ENCODE data around the gene RNF213. TPM values are rescaled to one million over a fixed set of nuclear protein-coding genes. Genes with fewer than 3 reads are reported as not detected.

Gene RNF213
- total RNA-seq, 1 experiment from 2014 or later = 64.9 TPM

DNA sequence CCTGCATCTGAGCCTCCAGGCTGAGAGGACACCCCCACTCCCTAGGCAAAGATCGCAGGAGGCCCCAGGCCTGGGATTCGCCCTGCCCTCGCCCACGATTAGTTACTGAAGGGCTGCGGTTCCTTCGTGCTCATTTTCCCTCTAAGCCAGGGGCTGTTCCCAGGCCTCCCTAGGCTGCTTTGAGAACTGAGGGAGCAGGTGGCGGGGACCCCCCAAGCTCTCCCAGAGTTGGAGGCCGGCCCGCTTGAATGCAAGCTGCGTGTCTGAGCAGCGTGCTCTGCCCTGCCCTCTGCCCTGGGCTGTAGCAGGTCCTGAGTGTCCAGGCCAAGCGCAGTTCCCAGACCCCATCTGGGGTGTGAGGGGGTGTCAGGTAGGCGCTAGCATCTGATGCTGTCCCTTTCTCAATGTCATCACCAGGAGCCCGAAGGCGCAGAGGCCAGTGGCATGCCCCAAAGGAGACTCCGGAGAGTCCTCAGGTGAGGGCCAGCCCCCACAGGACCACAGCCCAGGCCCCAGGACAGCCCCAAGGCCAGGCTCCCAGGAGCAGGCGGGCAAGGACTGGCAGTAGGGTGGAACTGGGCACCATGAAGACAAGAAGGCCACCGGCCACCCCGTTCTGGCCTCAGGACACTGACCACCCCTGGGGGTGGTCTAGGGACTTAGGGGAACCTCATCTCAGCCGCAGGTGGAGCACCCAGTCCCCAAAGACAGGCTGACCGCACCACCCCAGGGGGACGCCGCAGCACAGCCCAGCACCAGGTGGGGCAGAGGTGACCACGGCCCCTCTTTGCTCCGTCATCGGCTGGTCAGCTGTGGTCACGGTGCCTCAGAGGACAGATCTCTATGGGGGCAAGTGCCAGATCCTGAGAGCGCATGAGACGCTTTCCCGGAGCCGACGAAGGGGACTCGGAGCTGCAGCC lies 169.0 kb downstream of the RNF213 start:
- DNase-seq (ENCODE audit: low read depth) = no peak

DNA sequence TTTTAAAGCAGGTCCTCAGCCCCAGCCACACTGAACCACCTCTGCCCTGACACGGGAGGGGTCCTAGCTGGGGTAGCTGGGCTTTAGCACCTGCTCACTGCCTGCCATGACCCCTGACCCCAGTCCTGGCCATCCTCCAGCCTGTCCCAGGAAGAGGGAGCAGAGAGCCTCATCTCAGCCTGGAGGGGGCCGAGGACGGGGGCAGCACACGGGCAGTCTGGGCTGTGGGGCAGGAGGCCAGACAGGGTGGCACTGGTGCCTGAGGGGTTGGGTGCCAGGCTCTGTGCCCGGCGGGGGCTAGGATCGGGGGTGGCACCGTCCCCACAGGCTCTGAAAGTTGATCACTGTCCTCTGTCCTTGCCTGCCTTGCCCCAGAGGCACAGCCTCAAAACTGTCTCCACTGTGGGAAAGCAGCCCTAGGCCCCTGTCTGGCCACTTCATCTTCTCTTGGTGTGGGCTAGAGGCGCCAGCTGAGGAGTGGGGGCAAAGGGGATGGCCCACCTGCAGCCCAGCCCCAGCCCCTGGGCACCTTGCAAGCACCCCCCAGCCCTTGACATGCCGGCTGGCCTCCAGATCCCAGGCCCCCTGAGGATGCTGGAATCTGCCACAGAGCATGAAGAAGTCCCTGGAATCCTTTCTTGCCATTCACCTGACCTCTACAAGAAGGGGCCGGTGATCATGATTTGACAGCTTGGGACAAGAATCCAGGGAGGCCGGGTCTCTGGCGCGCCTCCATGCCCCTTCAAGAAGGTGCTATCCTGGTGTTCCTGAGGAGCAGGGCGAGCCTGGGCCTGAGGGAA lies 170.0 kb downstream of the RNF213 start:
- no peak for DNase-seq (ENCODE audit: low read depth)

DNA sequence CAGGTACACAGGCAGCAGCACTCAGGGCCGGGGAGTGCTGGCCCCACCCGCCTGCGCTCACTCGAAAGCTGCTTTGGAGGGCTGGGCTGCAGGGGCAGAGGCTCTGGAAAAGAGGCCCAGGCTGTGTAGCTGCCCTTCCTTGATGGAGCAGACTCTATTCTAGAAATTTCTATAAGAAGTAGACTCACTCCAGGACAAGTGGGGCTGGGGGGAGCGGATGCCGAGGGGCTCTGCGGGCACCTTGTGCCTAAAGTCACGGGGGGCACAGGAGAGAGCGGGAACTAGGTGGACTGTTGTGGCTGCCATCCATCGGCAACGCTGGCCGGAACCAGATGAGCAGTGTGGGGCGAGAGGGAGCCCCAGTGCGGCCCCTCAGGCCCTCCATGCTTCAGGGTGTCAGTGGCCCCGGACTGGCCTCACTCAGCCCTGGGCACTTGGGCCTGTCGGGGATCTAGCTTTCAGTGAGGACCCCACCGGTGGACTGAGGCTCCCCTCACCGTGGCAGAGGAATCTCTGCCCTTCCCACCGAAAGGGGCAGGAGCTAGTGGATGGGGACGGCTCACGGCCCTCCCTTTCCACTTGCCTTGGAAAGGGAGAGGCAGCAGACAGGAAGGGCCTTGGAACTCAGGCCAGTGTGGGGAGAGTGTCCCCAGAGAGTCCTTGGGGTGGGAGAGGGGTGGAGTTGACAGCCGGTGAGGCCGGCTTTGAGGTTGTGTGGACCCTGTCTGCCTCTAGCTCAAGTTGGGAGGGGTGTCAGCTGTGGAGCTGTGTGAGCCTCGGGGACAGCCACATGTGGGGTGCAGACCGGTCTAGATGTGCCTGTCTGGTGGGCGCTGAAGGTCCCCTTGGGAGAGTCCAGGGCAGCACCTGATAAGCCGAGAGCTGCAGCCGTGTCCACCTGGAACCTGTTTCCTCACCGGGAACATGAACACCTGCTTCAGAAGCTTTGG lies 170.9 kb downstream of the RNF213 start:
- DNase-seq (ENCODE audit: low read depth) = no peak

DNA sequence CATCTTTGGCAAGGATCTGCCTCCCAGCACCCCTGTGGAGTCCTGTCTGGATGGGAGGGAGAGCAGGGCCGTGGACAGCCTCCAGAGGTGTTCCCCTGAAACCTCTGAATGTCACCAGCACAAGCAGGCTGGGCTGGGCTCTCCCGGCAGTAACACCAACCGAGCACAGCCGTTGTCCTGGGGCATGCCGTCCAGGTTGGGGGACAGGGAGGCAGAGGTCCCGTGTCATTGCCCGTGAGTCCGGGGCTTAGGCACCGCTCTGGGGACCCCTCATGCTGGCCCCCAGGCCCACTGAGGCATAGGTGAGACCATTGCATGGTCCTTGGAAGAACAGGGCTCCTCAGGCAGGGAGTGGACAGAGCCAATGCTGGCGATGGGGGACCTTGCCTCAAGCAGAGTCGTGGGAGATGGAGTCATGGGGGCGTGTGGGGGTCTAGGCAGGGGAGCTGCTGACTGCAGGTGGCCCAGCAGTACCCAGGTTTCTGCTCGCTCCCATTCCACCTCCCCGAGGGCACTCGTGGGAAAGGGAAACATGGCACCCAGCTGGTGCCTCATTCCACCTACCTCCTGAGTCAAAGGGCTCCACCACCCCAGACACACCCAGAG lies 171.8 kb downstream of the RNF213 start:
- DNase-seq (ENCODE audit: low read depth) = no peak

DNA sequence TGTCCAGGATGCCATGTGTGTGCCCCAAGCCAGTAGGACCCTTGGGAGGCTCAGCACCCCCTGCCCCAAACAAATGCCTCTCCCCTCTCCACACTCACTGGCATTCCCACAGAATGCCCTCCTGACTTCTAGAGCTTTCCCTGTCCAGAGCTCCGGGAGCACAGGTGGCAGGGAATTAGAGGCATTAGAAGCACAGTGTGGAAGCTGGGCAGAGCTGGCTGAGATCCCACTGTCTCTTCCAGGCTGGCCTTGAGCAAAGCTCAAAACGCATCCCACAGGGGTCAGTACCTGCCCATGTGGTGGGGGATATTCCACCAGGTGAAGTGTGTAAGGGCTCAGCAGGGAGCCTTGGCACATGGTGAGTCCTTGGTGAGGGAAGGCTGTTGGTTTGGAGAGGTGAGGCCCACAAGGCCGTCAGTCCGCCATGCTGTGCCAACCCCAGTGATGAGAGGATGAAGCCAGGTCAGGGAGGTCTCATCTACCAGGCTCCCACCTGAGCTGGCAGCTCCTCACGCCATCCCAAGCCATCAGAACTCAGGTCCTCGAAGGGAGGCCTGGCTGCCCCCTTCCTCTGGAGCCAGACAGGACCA lies 172.4 kb downstream of the RNF213 start:
- no peak for DNase-seq (ENCODE audit: low read depth)

DNA sequence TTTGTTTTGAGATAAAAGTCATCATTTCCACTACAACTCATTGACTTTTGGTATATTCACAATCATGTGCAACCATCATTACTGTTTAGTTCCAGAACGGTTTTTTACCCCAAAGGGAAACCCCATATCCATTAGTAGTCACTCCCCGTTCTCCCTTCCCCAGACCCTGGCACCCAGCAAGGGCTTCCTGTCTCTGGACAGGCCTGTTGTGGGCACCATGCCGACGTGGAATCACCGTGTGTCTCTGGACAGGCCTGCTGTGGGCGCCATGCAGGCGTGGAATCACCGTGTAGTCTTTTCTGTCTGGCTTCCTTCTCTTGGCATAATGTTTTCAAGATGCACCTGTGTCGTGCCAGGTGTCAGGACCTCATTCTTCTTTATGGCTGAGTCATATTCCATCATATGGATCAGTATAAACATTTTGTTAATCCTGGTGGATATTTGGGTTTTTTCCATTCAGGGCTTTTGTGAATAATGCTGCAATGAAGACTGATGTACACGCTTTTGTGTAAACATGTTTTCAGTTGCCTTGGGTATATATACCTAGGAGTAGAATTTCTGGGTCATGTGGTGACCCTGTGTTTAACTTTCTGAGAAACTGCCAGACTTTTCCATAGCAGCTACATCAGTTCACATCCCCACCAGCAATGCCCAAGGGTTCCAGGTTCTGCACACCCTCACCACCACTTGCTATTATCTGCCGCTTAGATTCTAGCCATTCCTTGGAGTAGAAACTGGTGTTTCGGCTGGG lies 173.4 kb downstream of the RNF213 start:
- DNase-seq (ENCODE audit: low read depth) = no peak

DNA sequence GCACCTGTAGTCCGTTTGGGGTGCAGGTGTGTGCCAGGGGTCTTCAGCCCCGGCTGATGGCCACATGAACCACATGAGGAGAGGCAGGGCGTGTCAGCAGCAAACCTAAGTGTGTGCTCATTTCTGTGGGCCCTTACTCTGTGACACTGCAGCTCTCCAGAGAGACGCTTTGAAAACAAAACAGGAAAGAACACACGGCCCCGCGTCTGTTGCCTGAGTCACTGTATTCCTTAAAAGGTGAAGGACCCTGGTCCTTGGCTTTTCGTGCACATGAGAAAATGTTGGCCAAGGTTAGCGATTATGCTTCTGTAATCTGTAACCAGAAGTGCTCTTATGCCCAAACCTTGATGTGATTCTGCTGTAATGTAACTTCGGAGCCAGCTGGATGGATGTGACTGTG lies 176.9 kb downstream of the RNF213 start:
- DNase-seq (ENCODE audit: low read depth) = no peak

DNA sequence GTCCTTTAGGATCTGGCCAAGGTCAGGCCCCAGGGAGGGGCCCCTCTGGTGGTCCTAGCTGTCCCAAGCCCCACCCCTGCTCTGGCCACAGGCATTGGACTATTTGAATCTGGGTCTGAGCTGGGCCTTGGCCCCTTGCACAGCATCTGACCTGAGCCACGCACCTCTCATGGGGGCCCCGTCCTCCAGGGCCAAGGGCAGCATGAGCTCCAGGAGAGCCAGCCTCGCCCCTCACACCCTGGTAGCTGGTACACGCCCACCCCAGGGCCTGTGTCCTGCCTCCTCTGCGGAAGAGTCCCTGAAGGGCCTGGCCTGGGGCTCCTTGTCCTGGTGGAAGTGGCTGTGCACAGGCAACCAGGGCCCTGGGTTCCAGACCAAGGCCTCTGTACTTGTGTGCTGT lies 178.2 kb downstream of the RNF213 start:
- DNase-seq (ENCODE audit: low read depth) = no peak

DNA sequence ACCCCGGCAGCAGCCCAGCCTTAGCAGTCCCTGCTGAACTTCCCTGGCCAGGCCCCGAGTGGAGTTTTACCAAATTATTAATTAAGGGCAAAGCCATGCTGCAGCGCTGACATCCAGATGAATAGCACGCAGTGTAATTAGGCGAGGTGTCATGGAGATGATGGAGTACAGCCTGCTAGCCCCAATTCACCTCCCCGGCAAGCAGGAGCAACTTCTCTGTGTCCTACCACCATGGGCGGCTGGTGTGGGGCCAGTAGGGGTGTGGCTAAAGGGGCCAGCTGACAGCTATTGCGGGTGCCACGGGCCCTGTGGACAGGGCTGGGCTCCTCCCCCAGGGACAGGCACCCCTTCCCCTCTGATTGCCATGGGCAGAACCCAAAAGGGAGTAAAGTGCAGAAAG lies 178.8 kb downstream of the RNF213 start:
- no peak for DNase-seq (ENCODE audit: low read depth)

DNA sequence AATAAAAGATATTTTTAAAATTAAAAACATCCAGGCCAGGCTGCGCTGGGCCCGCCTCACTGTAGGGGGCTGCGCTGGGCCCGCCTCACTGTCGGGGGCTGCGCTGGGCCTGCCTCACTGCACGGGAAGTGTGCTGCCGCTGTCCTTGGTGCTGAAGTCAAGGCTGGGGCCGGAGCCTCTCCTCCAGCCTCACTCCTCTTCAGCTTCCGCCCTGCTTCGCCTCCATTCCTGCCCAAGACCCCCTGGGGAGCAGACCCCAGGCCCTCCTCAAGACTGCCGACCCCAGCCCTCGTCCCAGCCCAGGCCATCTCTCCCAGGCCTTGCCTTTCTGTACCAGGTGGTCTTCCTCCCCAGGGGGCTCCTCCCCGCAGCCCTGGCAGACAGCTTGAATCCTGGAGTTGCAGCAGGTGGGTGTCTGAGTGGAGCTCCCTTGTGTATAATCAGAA lies 180.5 kb downstream of the RNF213 start:
- DNase-seq (ENCODE audit: low read depth) = peak; percentile 20

DNA sequence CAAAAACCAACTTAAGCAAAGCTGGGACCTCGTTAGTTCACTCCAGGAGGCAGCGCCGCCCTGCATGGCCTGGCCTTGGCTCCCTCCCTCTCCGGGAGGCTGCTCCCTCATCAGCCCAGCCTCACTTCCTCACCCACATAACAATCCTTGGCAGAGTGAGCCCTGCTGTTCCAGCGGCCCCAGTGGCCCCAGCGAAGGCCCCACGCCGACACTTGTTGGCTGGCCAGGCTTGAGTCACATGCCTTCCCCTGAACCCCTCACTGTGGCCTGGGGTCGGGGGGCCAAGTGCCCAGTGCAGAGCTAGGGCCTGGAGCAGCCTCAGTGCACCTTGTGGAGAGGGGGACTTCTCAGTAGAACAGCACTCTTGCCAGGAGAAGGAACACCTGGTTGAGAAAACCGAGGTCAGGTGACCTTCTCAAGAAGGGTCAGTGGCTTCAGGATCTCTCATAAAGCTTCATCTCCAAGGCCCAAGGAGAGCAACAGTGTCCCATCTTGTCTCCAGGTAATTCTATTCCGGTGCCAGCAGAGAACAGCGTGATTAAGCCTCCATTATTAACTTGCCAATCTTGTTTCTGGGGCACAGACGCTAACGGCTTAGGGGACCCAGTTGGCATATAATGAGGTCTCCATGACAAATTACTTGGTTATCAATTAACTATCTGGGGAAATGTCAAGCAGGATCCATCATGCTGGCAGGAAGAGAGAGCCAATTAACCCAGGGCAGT lies 181.1 kb downstream of the RNF213 start:
- no peak for DNase-seq (ENCODE audit: low read depth)

DNA sequence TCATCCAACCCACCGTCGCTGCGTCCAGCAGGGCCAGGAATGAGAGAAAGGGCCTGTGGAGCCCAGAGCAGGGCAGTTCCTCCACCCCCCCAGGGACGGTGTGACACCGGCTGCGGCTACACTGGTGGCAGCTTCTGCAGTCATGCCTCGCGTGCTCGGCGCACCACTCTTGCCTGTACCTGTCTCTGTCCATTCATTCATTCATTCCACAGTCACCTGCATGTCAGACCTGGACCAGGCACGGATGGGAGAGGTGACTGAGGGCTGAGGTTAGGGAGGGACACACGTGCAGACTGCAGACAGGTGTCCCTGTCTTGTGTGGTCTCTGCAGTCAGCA lies 181.6 kb downstream of the RNF213 start:
- DNase-seq (ENCODE audit: low read depth) = no peak

DNA sequence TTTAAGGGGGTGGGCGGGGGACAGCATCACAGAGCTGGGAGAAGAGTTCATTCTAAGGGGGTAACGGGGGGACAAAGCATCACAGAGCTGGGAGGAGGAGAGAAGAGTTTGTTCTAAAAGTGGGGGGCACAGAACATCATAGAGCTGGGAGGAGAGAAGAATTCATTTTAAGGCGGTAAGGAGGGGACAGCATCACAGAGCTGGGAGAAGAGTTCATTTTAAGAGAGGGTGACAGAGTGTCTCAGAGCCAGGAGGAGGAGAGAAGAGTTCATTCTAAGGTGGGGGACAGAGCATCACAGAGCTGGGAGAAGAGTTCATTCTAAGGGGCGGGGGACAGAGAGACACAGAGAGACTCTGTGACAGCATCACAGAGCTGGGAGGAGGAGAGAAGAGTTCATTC lies 182.1 kb downstream of the RNF213 start:
- DNase-seq (ENCODE audit: low read depth) = no peak

DNA sequence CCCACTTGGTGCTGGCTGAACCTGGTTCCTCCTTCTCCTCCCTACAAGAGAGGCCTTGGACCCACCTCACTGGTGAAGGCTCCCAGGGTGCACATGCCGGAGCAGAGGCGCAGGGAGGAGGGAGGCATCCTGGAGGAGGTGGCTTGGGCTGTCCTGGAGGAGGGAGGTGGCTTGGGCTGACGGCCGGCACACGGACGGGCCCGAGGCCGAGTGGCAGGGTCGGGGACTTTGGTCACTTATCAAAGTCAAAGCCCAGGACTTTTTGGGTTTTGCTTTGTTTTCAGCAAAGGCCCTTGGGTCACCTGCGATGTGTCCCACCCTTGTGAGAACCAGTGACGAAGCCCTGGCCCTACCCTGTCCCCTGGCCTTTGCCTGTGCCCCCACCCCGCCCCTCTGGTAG lies 182.8 kb downstream of the RNF213 start:
- DNase-seq (ENCODE audit: low read depth) = no peak

DNA sequence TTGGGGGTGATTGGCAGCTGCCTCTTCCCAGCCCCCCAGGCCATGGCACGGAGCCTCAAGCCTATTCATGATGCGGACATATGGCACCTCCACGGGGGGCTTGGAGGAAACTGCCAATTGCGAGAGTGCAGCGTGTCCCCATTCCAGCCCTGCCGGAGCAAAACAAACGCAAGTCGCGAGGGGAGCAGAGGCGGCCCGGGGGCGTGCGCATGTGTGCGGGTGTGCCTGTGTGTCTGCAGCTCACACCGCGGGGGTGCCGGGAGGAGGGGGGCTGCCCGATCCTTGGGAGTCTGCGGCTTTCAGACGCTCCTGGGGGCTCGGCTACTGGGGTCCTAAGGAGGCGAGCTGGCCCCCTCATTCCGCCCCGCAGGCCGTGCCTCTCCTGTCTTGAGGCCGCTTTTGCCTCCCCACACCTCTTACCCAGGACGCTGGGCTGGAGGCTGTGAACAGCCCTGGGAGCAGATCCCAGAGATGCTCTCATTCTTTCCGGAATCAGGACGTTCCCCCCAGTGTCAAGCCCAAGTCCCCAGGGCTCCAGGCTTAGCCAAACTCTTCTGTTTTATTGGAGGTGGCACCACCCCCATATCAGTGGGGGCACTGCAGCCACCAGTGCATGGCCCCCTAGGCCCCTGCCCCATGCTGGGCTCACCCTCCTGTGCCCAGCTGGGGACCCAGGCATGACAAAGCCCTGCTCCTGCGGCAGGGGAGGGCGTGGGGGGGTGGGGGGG lies 183.4 kb downstream of the RNF213 start:
- DNase-seq (ENCODE audit: low read depth) = no peak

DNA sequence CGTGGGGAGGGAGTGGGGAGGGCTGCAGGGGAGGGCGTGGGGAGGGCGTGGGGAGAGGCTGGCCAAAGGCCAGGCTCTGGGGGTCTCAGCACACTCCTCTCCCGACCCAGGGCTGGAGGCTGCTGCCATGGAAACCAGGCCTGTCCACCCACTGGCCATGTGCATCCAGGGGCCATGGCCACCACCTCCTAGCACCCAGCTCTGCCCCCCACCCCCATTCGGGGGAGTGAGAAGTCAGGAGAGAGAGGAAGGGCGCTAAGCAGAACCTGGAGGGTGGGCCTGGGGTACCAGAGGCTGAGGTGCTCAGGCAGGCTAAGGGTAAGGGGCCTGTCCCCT lies 184.0 kb downstream of the RNF213 start:
- DNase-seq (ENCODE audit: low read depth) = no peak

DNA sequence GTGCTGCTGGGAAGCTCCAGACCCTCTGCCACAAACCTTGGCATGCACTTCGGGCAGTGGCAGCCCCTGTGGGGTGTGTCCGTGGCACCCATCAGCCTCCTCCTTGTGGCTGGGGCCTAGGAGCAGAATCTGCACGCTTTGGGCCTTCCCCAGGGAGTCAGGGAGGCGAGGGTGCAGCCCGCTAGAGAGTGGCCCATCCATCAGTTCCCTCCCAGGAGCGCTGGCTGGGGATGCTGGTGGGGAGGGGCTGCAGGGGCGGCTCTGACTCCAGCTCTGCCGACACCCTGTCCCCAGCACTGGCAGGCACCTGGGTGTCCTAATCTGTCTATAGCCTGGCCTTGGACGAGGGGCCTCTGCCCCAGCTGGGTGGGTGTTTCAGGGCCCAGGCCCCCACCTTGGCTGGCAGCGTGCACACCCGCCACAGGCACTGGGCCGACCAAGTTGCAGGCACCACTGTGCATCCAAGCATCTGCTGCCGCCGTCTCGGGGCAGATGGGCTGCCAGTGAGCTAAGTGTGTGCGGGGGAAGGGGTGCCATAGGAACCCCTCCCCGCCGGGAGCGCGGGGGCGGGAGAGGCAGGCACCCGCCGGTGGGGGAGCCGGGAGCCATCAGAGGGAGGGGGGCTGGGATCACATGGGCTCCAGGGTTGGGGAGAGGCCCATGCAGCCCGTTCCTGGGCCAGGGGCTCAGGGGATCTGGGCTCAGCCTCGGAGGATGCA lies 184.5 kb downstream of the RNF213 start:
- DNase-seq (ENCODE audit: low read depth) = no peak

DNA sequence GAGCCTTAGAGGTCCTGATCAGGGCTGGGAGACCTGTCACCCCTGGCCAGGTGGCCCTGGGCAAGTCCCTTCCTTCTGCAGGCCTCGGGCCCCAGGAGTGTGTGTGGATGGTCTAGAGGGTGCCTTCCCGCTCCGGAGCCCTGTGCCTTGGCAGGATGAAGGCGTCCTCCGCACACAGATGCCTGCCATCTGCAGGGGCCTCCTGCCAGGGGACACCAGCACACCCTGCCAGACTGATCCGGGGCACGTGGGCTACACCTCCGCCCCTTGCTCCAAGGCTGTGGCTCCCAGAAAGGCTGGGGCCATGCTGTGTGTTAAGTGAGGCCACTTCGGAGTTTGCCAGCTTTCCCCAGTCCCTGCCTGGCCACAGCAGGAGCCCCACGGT lies 185.1 kb downstream of the RNF213 start:
- no peak for DNase-seq (ENCODE audit: low read depth)
